HUDEP-2 (cell line): ENCODE results near the gene TCTN1.
"Not testable (repeated sequence)": the region's sequence is repeated elsewhere in the genome, so short reads cannot be mapped to it uniquely, and the experiment has no call there.

Experiments
- DNase-seq, 76 experiments: peaks; one replicate each; lab custom pipeline; 2025; ENCODE audit not compliant: unreplicated experiment in 76 of 76; lab: John Stamatoyannopoulos, UW

Gene TCTN1

GRCh38 chr12:110583137-110584059 is 30.5 kb upstream of the TCTN1 start, which contains the start of gene PPTC7:
Gene PPTC7, minus strand, starts transcription at chr12:110583318. Its CDS starts 287 bp downstream, at chr12:110583031.
- DNase-seq = peak in 74 of 76 experiments; percentile 48 to 96 (median 91)

GRCh38 chr12:110585231-110585799 is 28.6 kb upstream of the TCTN1 start:
- no peak for DNase-seq

DNA sequence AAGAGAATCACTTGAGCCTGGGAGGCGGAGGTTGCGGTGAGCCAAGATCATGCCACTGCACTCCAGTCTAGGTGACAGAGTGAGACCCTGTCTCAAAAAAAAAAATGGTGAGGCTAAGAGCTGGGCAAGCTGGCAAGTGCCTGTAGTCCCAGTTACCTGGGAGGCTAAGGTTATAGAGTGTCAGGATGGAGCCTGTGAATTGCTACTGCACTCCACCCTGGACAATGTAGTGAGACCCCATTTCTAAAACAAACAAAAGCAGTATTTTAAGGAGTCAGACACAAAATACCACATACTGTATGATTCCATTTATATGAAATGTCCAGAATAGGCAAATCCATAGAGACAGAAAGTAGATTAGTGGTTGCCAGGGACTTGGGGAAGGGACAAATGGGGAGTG is 26.8 kb upstream of the TCTN1 start:
- not testable (repeated sequence) for DNase-seq

DNA sequence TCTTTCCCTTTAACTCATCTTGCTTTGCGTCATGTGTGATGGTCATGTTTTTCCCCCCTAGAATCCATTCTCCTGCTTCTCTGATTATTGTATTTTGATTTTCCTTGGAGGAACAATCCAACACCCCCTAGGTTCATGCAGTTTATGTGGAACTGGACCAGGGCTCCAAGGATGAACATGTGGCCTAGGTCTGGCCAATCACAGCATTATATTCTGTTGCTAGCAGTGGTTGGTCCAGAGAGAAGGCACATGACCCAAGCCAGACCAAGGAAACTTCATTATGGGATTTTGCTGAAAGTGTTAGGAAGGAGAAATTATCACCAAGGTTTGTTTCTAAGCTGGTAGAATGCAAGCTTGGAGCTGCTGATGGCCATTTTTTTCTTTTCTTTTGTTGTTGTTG is 23.9 kb upstream of the TCTN1 start:
- no peak for DNase-seq

DNA sequence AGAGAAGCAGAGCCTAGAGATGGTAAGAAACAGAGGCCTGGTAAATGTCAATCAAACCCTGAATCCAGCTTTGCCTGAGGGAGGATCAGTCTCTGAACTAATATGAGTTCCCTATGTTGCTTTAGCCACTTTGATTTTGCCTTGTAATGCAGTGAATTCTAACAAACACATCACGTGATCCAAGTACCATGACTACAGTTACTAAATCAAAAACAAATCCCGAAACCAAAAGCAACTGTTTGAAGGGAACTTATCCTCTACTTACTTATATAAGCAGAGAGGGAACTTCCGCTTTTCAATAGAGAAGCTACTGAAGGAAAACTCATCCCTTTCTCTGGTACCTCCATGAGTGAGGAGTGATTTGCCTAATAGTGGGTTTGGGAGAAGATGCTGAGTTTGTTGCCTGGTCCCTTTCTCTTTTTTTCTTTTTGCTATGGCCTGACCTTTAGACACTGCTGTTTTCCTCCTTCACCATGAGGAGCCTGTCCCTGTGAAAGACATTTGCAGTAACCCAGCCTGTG is 23.1 kb upstream of the TCTN1 start:
- no peak for DNase-seq

- no peak for DNase-seq
Observed at GRCh38 chr12:110591451-110592051, 22.4 kb upstream of the TCTN1 start.

DNA sequence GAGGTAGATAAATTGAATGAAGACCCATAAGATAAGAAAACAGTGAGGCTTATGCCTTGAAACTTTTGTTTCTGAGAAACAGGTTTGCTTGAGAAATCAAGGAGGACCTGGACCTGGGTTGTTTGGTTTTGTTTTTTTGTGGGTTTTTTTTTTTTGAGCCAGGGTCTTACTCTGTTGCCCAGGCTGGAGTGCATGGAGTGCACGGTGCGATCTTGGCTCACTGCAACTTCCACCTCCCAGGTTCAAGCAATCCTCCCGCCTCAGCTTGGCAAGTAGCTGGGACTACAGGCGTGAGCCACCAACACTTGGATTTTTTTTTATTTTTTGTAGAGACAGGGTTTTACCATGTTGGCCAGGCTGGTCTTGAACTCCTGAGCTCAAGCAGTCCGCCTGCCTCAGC is 21.9 kb upstream of the TCTN1 start:
- no peak for DNase-seq

DNA sequence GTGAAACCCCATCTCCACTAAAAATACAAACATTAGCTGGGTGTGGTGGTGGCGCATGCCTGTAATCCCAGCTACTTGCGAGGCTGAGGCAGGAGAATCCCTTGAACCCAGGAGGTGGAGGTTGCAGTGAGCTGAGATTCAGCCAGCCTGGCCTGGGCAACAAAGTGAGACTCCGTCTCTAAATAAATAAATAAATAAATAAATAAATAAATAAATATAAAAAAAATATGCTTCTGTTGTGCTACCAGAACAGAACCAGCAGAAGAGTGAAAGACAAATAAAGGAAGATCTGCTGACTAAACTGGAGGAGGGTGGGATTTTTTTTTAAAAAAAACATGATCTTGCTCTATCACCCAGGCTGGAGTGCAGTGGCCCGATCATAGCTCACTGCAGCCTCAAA is 21.0 kb upstream of the TCTN1 start:
- DNase-seq = not testable (repeated sequence)

DNA sequence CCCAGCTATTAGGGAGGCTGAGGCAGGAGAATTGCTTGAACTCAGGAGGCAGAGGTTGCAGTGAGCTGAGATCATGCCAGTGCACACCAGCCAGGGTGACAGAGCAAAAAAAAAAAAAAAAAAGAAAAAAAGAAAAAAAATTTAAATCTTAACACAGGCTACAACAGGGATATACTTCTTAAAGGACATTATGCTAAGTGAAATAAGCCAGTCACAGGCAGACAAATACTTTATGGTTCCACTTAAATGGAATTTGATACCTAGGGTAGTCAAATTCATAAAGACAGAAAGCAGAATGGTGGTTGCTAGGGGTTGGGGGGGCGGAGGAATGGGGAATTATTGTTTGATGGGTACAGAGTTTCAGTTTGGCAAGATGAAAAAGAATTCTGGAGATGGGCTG is 16.0 kb upstream of the TCTN1 start:
- no peak for DNase-seq

GRCh38 chr12:110599334-110599733 is 14.6 kb upstream of the TCTN1 start:
- no peak for DNase-seq

GRCh38 chr12:110600254-110600653 is 13.7 kb upstream of the TCTN1 start:
- DNase-seq = peak in 20 of 76 experiments; percentile 4 to 57 (median 18)

GRCh38 chr12:110602085-110602814 is 11.7 kb upstream of the TCTN1 start:
- peak in 40 of 76 experiments; percentile 4 to 58 (median 26) for DNase-seq

GRCh38 chr12:110606253-110606611 is 7.7 kb upstream of the TCTN1 start:
- DNase-seq = no peak

GRCh38 chr12:110613071-110613770 is 708 bp upstream of the TCTN1 start:
- no peak for DNase-seq

- DNase-seq = no peak
Observed at GRCh38 chr12:110615171-110615570, 1.2 kb downstream of the TCTN1 start.

- DNase-seq = no peak
Observed at GRCh38 chr12:110616471-110617115, 2.7 kb downstream of the TCTN1 start.

- no peak for DNase-seq
Observed at GRCh38 chr12:110619534-110619953, 5.6 kb downstream of the TCTN1 start.

- DNase-seq = no peak
Observed at GRCh38 chr12:110622582-110622981, 8.7 kb downstream of the TCTN1 start.

DNA sequence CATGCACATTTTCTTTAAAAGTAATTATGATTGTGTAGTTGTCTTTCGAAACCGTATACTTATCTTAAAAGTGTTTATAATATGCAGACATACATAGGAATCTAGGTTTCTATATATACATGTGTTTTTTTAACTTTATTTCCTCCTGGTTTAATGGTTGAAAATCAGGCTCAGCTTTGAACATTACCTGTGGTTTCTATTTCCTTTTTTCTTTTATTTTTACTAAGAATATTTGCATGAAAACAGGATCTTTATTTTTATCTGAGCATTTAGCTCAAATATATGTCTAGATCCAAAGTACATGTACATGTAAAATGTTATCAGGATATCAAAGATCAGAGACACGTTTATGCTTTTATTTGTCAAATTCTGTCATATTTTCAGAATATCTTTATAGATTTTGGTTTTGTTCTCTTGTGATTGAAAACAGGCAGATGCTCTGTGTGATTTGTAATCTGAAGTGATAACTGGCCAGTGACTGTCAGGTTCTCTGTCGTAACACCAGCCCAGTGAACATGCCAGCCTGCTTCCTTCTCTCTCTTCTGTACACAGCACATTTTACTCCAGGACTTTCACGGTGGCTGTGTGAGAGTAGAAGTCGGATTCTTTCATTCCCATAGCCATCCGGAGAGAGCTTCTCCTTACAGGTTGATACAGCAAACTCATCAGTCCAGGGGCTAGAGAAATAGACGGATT is 13.7 kb downstream of the TCTN1 start:
- DNase-seq = no peak
